SKM-1 treated with dmso at 0.1 percent for 144 hours (cell line): ENCODE results near the gene RAB3GAP2.
"Not testable (repeated sequence)": the region's sequence is repeated elsewhere in the genome, so short reads cannot be mapped to it uniquely, and the experiment has no call there.

Experiments used
- DNase-seq: peaks from one replicate; lab custom pipeline; 2025; ENCODE audit not compliant: unreplicated experiment; lab: John Stamatoyannopoulos, UW

The RAB3GAP2 gene

DNA sequence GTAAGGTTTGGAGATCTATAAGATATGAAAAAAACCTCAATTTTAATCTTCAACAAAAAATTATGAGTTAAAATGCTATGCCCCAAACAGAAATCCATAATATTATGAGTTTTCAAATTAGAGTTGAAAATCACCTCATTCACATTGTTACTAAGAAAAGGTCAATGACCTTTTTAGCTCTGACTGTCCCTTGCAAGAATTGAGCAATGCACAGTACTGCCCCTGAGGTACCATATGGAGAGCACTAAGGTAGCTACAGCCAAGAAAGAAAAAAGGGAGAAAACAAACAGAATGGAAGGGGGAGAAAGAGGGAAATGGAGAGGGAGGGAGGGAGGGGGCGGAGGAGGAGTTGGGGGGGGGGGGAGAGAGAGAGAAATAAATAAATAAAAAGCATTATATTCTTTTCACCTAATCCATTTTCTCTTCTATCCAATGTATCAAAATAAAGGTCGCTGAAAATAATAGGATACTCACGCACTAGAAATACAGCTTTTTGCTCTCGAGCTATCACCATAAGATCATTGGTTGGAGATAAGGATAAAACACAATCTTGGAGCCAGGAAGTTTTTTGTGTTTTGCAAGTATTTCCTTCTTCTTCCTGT, 58.8 kb downstream of the RAB3GAP2 start:
- DNase-seq = no peak

DNA sequence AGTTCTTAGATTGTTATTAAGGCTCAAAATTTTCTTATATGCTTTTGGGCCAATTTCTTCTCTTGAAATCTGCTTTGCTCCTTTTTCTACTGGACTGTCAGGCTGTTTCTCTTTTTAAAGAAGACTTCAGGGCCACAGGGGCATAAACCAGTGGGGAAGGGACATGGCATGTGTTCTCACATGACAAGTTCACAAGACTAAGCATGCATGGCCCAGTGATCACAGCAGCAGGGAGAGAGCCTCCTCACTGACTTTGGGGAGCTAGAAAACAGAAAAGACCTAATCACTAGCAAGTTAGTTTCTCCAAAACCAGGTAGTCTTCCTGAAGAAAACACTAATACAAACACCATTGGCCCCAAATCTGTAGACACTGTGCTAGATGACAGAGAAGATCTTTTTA, 64.8 kb downstream of the RAB3GAP2 start:
- DNase-seq = no peak

- DNase-seq = not testable (repeated sequence)
These were observed 67.5 kb downstream of the RAB3GAP2 start for GRCh38 chr1:220204758-220205157.

DNA sequence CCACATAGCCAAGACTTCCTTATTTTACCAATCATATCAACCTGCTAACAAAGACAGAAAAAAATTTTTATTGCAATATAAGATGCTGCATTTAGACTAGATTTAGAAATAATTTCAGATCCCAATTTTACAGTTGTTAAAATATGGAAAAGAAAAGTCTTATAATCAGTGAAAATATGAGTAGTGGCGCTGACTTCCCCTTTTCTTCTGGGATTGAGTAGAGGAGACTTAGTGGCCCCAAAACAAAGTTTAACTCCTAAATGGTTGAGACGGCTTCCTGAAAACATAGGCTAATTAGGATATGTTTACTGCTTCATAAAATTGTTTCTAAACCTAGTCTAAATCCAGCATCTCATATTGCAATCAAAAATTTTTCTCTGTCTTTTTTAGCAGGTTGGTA, 68.4 kb downstream of the RAB3GAP2 start:
- no peak for DNase-seq

GRCh38 chr1:220198186-220199005, 73.9 kb downstream of the RAB3GAP2 start:
- DNase-seq = no peak

DNA sequence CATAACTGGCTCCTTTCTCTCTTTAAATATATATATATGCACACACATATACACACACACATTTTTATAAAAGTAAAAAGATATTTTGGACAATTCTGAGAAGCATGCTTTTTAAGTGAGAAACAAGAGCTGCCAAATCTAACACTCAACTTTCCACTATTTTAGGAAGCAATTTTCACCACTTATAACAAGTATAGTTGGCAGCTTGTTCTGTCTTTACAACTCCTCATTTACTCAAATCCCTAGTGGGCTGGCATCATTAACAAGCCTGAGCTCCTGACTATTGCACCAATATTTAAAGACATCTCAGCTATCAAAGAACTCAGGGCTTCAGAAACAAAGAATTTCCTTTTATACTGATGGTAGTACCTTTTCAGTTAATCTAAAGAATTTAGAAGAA, 76.6 kb downstream of the RAB3GAP2 start:
- DNase-seq = no peak

- peak; percentile 46 for DNase-seq
These were observed 82.4 kb downstream of the RAB3GAP2 start for GRCh38 chr1:220189750-220190347.

GRCh38 chr1:220188538-220188937, 83.7 kb downstream of the RAB3GAP2 start:
- no peak for DNase-seq

DNA sequence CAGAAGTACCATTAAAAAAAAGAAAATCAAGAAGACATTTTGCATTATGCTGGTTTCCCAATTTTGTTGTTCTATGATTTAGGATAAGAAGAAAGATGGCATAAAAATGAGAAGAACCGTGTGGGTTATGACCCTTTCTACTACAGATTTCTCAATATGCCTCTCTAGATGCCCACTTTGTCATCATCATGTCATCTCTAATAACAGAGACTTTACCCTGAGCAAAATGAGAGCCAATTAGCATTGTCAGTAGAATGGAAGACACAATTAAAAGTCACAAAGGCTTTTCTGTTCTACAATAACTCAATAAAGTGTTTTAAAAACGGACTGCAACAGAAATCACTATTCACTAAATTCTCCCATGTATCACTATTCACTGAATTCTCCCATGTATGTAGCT, 85.5 kb downstream of the RAB3GAP2 start:
- no peak for DNase-seq

DNA sequence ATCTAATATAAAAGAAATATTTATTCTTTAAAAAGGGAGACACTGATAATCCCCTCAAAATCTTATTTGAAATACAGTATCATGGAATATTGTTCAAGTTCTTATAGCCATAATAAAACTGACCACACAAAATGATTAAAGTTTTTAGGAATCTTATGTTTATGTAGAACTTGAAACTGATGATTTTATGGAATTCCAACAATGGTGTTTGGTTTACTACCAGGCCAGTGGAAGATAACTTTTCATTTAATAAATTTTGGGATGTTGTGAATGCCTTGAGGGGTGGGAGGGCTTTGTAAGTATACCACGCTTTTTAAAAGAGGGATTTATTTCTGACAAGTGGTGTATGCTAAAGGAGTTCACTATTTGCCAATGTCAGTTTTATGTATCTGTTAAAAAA, 87.7 kb downstream of the RAB3GAP2 start:
- DNase-seq = no peak

DNA sequence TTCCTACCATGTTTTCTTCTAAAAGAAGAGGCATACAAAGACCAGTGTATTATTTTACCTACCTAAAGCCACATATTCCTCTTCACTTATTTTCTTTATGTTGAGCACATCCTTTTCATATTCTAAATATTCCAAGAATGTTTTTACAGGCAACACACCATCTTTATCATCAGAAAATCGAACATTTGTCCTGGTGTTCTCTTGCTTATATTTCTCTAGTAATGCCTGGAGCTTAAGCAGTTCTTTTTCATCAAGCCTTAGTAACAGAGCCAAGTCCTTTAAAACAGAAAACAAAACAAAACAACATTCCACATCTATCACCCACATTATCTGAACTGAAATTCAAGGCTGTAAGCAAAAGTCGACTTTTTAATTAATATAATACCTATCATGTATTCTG, 89.6 kb downstream of the RAB3GAP2 start:
- no peak for DNase-seq

DNA sequence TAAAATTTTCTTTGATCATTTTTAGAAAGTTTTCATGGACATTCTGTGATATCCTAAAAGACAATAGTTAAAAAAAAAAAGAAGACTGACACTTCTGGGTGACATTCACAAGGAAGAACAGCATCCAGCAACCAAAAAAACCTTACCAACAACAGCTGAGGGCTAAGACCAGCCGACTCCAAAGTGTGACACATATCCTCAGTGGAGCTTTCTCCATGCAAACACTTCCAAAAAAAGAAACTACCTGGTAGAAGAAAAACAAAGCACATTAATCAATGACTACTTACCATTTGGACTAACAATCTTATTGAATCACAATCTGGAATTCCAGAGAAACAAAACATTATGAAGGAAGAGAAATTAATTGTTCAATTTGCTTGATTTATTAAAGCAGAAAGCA, 90.1 kb downstream of the RAB3GAP2 start:
- DNase-seq = no peak

DNA sequence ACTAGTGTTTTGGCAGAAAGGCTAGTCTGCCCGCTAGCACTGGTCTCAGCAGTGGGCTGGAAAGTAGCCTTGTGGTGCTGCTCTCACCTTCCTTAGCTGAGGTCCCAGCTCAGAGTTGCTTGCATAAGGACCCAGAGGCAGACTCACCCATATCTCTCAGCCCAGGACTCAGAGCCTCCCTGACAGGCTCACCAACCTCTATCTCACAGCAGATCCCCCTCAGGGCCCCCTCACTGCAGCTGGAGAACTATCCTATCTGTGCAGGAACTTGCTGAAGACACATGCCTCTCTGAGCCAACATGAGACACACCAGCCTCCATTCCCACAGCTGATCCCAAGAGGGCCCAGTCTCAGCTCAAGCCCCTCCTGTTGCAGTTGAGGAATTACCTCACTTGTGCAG, 95.7 kb downstream of the RAB3GAP2 start:
- no peak for DNase-seq

GRCh38 chr1:220170836-220171526, 101.3 kb downstream of the RAB3GAP2 start:
- DNase-seq = no peak

GRCh38 chr1:220169887-220170286, 102.4 kb downstream of the RAB3GAP2 start:
- DNase-seq = not testable (repeated sequence)

- no peak for DNase-seq
These were observed 105.4 kb downstream of the RAB3GAP2 start for GRCh38 chr1:220166853-220167252.

DNA sequence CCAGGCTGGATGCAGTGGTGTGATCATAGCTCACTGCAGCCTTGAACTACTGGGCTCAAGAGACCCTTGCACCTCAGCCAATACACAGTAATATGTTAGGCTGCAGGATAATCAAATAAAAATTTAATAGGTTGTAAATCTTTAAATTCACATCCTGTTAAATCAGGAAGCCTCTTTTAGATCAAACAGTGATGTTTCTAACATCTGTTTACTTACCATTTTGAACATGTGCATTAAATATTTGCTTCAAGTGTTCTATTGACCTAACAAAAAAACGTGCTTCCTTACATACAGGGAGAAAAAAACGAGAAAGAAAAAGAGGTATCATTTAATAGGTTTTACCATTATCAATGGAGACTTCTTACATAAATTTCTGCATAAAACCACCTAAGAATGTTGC, 107.7 kb downstream of the RAB3GAP2 start:
- no peak for DNase-seq

- no peak for DNase-seq
These were observed 108.1 kb downstream of the RAB3GAP2 start for GRCh38 chr1:220164116-220164515.

DNA sequence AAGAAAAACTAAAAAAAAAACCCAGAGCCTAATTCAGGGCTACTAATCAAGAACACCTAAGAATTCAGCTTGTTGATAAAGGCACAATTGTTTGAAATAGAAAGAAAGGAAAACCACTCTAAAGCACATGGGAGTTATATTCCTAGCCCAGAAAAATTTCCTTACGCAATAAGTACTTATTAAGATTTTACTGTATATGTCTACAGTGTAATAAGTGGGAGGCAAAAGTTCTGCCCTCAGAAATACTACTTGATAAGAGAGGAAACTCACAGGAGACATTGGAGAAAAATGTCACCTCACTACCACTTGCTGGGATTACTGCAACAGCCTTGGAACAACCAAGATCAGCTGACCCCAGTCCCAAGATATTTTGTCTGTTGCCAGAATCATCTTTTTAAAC, 112.2 kb downstream of the RAB3GAP2 start:
- DNase-seq = no peak

DNA sequence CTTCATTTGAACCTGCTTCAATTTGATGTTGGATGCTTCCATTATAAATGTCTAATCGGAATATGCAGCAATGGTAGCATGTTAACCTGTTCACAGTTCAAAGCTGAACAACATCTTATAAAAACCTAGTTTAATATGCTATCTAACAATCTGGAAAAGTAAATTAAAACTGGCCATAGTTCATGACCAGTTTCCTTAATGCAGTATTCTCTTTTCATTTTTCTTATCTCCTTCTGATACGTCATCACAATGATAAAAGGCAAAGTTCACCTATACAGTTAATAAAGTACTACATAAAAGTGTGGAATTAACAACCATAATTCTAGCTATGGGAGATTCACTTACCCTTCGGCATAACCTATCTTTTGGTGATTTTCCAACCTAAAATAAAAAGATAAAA, 113.2 kb downstream of the RAB3GAP2 start:
- no peak for DNase-seq

GRCh38 chr1:220158530-220158929, 113.7 kb downstream of the RAB3GAP2 start:
- DNase-seq = not testable (repeated sequence)

DNA sequence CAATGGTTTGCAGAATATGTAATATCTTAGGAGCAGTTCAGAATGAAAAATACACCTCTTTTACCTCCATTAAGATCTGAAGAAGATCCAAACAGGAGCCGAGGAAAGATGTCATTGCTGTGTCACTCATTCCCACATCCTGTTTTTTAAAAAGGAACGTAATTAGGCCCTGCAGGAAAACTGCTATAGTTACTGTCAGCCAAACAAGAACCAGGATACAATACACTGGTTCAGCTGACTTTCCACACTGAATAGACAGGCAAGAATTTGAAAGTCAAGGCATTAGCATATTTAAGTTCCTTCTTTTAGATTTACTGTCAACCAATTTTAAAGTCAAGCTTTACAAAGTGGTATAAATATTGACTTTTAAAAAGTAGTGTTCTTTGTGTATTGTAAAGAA, 114.5 kb downstream of the RAB3GAP2 start:
- DNase-seq = no peak
